Measurements from ENCODE around the gene MUC5AC. TPM values are rescaled to one million over a fixed set of nuclear protein-coding genes. Genes with fewer than 3 reads are reported as not detected.
"Not testable (repeated sequence)": the region's sequence is repeated elsewhere in the genome, so short reads cannot be mapped to it uniquely, and the experiment has no call there.

MUC5AC gene
- total RNA-seq, 1 experiment from 2014 or later, result 9.0 TPM

GRCh38 chr11:1148752-1149180, 9.0 kb upstream of the MUC5AC start:
- no peak for DNase-seq (ENCODE audit: low spot score)

DNA sequence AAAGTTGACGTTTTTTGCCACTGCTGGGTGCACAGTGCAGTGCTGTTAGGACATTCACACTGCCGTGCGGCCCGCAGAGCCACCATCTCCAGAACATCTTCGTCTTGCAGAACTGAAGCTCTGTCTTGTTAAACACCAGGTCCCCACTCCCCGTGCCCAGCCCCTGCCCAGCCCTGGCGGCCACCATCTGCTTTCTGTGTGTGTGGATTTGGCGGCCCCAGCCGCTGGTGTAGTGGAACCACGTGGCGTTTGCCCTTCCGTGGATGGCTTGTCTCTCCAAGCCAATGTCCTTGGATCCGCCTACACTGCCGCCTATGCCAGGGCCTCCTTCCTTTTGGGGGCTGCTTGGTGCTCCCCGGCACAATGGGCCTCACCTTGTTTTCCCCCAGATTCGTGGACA, 8.2 kb upstream of the MUC5AC start:
- DNase-seq (ENCODE audit: low spot score), result no peak

- no peak for DNase-seq (ENCODE audit: low spot score)
Observed at GRCh38 chr11:1150116-1150515, 7.6 kb upstream of the MUC5AC start.

- DNase-seq (ENCODE audit: low spot score), result peak; percentile 69
Observed at GRCh38 chr11:1150769-1151365, 6.9 kb upstream of the MUC5AC start.

DNA sequence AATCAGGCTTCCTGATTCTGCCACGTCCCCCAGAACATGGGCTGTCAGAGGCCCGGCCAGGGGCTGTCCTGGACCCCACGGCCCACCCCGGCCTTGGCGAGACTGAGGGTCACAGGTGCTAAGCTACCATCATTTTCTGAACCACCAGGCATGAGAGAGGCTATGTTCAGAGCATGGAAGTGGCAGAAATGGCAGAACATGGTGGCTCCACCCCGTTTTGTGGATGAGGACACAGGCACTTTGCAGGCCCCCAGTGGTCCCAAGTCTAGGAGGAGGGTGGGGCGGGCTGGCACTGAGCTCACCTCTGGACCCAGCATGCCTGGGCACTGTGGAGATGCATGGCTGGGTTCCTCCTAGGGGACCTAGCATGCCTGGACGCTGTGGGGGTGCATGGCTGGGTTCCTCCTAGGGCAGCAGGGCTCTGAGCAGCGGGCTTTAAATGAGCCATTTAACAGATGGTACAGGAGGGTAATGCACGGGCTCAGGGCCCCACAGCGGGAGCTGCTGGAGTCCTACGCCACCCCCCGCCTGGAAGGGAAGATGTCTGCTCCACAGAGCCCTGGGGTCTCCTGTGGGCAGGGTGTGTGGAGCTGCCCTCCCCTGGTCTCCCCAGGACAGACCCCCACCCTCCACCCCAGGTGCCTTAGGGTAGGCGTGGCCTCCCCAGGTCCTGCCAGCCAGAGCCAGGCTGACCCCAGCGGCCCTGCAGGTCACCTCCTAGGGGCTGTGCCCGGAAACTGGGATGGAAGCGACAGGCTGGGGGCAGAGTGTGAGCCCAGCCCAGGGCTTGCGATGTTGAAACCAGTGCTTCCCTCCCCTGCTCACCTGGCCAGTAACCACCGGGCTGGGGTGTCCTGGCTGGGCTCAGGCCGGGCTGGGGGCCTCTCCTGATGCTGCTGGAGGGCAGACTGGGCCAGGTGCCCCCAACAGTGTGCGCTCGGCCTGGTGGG, 6.1 kb upstream of the MUC5AC start:
- peak; percentile 54 for DNase-seq (ENCODE audit: low spot score)

GRCh38 chr11:1152316-1153104, 5.2 kb upstream of the MUC5AC start:
- DNase-seq (ENCODE audit: low spot score), result peak; percentile 58

DNA sequence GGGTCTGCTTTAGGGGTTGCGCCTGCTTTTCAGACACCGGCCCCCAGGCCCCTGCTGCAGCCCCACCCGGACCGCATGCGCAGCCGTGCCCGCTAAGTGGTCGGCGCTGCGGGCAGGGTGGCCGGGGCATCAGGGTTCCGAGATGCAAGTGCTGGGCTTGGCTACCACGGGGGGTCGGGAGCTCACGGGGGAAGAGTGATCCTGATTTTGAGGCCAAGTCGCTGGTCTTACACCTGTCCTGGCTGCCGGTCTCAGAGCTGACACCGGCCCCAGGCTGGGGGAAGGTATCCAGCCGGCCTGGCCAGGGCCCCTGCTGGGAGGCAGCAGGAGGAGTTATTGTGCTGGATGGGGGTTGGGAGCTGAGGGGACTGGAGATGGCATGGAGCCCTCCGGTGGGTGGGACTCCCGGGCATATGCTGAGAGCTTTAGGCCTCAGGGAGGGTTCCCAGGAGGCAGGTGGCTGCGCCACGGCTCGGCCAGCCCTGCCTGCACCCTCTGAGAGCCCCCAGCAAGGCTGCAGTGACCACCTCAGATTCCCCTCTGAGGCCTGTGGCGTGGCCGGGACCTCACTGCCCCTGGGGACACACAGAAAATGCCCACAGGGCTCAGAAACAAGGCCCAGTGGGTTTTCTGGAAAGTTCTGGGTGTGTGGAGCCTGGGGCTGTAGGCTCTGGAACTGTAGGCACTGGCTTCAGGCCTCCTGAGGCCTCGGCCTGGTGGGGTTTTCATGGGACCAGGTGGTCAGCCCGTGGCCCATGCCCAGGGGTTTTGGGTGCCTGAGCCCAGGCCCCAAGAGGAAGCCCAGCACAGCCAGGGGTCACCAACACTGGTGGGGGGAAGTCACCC, 4.4 kb upstream of the MUC5AC start:
- DNase-seq (ENCODE audit: low spot score), result peak; percentile 49

DNA sequence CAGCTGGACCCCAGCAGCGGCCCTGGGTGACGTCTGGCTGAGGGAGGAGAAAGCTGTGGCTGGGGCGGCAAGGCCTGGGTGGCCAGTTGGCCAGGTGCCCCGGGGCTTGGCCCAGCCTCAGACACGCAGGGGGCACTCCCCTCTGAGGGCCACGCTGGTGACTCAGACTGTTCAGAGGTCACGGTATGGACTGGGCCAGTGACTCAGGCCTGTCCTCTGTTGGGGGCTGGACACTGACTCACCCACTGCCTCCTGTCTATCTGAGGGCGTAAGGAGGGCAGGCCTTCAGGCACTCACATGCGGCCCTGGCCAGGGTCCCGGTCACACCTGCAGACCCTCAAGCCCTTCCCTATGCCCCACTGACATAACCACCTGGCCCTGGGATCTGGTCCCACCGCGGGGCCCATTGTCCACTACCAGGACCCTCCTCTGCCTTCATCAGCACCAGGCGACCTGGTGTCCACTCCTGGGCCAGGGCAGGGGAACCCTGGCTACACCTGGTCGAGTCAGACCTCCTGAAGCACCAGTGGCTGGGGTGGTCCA, 3.7 kb upstream of the MUC5AC start:
- peak; percentile 86 for DNase-seq (ENCODE audit: low spot score)

DNA sequence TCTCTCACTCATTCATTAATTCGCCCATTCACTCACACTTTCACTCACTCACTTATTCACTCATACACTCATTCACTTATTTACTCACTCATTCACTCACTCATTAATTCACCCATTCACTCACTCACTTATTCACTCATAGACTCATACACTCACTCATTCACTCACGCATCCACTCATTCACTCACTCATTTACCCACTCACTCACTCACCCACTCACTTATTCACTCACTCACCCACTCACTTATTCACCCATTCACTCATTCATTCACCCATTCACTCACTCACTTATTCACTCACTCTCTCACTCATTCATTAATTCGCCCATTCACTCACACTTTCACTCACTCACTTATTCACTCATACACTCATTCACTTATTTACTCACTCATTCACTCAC, 3.1 kb upstream of the MUC5AC start:
- not testable (repeated sequence) for DNase-seq (ENCODE audit: low spot score)

- no peak for DNase-seq (ENCODE audit: low spot score)
Observed at GRCh38 chr11:1155274-1155693, 2.5 kb upstream of the MUC5AC start.

GRCh38 chr11:1156506-1157340, 1.0 kb upstream of the MUC5AC start:
- no peak for DNase-seq (ENCODE audit: low spot score)

DNA sequence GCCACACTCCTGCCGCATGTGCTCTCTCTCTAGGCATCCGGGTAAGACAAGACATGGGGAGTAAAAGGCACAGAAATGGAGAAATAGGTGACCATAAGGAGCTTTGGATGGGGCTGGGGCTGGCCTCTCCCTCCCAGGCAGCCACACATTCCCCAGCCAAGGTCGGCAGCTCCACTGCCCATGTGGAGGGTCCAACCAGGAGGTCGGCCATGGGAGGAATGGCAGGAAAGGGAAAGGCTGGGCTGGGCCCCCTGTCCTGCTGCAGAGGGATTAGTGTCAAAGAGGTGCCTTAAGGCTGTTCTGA, 460 bp upstream of the MUC5AC start:
- DNase-seq (ENCODE audit: low spot score), result peak; percentile 13

DNA sequence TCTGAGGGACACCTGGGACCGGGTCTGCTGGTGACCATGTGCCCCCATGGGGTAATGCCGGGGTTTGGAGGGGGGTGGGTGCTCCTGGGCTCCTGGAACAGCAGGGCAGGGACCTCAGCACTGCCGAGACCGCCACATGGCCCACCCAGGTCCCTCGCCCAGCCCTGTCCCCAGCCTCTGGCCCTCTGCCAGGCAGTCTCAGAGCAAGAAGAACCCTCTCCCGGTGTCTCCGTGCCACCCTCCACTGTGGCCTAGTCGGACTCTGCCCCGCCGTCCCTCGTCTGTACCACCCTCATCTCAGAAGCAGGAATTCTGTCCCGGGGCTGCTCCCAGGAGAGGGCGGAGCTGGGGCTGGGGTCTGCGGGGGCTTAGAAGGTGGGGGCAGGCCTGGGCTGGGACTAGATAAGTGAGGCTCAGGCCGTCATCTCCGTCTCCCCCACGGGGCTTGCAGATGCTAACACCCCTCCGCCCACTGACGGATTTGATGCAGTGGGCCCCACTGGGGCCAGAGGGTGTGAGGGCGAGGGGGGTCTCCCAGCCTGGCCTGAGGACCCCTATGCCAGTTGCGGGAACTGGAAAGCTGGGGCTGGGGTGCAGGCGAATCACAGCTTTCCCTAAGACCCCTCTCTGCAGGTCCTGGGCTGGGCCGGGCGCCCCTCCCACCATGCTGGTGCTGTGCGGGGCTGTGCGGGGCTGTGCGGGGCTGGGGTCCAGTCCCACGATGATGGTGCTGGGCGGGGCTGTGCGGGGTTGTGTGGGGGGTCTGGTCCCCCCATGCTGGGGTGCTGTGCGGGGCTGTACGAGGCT, 1.1 kb downstream of the MUC5AC start:
- peak; percentile 70 for DNase-seq (ENCODE audit: low spot score)

- DNase-seq (ENCODE audit: low spot score), result not testable (repeated sequence)
Observed at GRCh38 chr11:1159488-1160220, 1.9 kb downstream of the MUC5AC start.

GRCh38 chr11:1160231-1161101, 2.7 kb downstream of the MUC5AC start:
- no peak for DNase-seq (ENCODE audit: low spot score)

DNA sequence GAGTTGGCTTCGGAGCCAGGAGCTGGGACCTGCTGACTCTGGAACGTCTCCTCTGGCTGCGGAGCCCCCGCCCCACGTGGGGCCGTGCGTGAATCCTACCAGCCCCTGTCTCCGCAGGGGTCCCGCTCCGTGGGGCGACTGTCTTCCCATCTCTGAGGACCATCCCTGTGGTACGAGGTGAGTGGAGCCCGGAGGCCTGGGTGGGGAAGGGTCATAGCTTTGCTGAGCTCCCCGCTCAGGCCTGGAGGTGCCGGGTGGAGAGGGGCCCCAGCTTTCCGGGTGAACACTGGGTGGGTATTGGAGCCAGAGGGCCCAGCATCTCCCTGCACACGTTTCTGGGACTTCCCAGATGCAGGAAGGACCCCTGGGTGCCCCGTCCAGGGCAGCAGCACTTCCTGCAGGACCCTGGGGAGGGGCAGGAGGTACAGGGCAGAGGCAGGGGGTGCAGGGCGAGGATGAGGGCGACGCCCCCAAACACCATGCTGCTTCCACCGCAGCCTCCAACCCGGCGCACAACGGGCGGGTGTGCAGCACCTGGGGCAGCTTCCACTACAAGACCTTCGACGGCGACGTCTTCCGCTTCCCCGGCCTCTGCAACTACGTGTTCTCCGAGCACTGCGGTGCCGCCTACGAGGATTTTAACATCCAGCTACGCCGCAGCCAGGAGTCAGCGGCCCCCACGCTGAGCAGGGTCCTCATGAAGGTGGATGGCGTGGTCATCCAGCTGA, 3.8 kb downstream of the MUC5AC start:
- no peak for DNase-seq (ENCODE audit: low spot score)

DNA sequence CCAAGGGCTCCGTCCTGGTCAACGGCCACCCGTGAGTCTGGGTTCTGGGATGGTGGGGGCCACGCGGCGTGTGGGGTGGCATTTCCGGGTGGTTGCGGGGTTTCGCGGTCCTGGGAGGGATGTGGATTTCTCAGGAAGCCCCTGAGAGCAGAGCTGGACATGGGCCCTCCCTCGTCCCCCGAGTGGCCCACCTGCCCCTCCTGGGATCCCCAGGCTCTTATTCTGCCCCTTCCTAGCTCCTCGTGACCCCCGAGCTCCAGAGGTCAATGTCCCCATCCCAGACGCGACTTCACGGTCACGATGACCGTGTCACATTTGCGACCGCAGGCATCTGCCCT, 4.4 kb downstream of the MUC5AC start:
- DNase-seq (ENCODE audit: low spot score), result no peak

Measured in HT-29 (cell line).